Neural progenitor cell (in vitro differentiated cells): ENCODE results near the gene ARHGEF2.

Source experiments
- CTCF ChIP-seq: fragments of 200-600 bp; sonication (generic); IDR thresholded peaks from 2 replicates; pipeline ENCODE4 v1.5.1; 2017; ENCODE audit warnings: antibody characterized with exemption, mild to moderate bottlenecking
- EZH2 ChIP-seq: fragments of 200-600 bp; sonication (generic); IDR thresholded peaks from 2 replicates; pipeline ENCODE4 v1.6.1; 2017; ENCODE audit warnings: antibody characterized with exemption, mild to moderate bottlenecking, moderate library complexity
- EZH2phosphoT487 ChIP-seq: fragments of 200-600 bp; sonication (generic); IDR thresholded peaks from 2 replicates; pipeline ENCODE4 v1.6.1; 2017; ENCODE audit warnings: antibody characterized with exemption

GRCh38 chr1:155929057-155929456, 49.3 kb downstream of the ARHGEF2 start:
- TF ChIP-seq CTCF: no peak
- no peak for TF ChIP-seq EZH2
- no peak for TF ChIP-seq EZH2phosphoT487
